SKM-1 (cell line): Measurements from ENCODE around the gene METTL15.
"Not testable (repeated sequence)": the region's sequence is repeated elsewhere in the genome, so short reads cannot be mapped to it uniquely, and the experiment has no call there.

ENCODE experiments used
- DNase-seq: peaks from one replicate; lab custom pipeline; 2025; ENCODE audit not compliant: unreplicated experiment; lab: John Stamatoyannopoulos, UW

Gene METTL15

DNA sequence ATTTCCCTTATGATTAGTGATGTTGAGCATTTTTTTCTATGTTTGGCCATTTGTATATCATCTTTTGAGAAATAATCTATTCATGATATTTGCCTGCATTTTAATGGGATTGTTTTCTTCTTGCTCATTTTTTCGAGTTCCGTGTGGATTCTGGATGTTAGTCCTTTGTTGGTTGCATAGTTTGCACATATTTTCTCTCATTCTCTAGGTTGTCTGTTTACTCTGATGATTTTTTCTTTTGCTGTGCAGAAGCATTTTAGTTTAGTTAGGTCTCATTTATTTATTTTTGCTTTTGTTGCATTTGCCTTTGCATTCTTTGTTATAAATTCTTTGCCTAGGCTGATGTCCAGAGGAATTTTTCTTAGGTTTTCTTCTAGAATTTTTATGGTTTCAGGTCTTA, 87.3 kb downstream of the METTL15 start:
- DNase-seq: no peak

DNA sequence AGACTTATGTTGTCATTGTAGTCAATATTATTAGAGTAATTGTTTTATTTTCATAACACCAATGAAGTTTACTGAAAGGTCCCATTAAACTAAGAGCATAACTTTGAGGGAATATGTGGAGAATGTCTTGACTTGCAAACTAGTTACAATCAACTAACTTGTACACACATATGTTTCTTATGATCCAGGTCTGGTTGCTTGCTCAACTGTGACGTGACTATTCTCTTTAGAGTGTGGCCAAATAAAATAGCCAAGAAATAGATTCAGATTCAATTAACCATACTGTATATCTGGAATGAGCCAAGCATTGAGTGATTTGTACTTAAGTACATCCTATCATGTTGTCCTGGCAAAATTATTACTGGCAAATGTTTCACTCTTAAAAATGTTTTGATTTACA, 101.7 kb downstream of the METTL15 start:
- DNase-seq: no peak

DNA sequence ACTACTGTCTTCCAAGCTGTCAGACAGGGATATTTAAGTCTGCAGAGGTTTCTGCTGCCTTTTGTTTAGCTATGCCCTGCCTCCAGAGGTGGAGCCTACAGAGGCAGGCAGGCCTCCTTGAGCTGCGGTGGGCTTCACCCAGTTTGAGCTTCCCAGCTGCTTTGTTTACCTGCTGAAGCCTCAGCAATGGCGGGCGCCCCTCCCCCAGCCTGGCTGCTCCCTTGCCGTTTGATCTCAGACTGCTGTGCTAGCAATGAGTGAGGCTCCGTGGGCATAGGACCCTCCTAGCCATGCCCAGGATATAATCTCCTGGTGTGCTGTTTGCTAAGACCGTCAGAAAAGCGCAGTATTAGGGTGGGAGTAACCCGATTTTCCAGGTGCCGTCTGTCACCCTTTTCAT, 113.9 kb downstream of the METTL15 start:
- not testable (repeated sequence) for DNase-seq

DNA sequence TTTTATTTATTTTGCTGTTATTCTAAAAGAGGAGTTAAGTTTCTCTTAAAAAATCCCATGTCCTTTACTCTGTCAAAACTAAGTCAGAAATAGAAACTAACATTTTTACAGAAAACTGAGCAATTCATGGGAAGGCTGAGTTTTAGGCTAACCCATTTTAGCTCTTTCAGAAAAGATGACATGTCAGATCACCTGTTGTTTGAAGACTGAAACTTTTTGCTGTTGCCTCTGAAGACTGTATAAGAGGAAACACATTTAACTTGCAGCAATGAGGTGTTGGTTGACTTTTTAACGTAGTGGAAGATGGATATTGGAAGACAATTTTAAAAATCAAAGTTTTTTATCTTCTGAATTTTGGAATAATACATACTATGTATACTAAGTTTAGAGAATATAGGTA, 115.4 kb downstream of the METTL15 start:
- DNase-seq: no peak

DNA sequence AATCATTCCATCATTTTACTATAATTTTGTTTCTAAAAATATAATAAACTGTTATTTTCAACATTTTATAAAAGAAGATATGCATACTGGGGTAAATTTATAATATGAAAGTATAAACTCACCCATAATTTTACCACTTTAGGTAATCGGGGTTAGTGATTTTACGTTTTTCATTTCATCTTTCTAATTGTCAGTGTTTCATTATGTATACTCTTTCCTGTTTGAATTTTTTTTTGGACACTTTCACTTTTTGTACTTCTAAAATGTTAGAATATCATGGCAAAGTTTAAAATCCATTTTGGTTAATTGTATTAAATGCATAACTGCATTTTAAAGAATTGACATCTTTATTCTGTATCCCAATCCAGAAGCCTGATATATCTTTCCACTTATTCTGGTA, 115.8 kb downstream of the METTL15 start:
- no peak for DNase-seq

DNA sequence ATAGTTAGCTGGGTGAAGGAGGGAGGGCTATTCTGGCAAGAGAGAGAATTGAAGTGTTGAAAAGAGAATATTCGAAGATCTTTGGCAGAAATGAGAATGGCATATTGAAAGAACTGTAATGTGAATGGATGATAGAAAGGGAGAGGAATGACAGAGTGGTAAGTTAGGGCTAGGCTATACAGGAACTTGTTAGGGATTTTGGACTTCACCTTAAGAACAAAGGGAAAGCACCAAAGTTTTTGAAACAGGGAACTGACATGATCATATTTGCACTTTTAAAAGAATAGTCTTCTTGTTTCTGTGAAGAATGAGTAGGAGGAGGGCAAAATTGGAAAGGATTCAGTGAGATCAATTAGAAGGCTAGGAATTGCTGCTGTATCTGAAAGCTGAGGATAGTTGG, 119.3 kb downstream of the METTL15 start:
- DNase-seq: no peak

DNA sequence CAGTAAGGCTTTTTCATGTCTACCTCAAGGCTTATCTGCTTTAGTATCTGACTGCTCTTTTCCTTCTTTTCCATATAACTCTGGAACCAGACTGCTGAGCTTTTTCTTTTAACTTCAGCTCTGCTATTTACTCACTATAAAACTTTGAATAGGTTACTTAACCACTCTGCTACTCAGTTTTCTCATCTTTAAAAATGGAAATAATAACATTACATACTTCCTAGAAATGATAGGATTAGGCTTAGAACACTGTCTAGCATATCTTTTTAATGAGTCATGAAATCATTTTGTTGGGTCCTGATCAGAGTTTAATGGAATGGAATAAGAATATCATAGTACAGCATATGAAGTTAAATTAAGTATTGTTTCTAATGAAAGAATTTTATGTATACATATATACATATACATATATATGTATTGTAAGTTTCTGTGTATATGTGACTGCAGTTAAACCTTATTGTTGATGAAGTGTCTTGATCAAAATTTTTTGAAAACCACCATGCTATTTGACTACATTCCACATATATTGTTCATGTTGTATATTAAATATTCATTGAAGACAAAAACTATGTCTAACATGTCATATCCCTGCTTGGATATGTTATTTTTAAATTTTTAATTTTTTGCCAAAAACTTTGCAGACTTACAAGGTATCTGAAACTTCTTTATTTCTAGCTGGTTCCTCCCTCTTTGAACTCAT, 120.2 kb downstream of the METTL15 start:
- DNase-seq: no peak

DNA sequence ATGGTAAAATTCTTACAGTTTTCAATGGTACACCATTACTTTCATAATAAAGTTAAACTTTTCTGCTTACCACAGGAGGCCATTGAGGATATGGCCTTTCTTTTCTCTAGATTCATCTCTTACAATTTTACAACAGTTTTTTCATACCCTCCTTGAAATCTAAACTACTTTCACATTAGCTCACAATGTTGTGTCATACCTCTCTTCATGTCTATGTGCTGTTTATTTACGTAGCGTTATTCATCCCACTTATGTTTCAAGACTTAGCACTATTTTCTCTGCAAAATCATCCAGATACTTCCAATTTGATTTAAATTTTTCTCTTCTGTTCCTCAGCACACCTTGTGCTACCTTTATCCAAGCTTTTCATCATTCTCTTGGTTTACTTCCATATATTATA, 123.3 kb downstream of the METTL15 start:
- DNase-seq: no peak

DNA sequence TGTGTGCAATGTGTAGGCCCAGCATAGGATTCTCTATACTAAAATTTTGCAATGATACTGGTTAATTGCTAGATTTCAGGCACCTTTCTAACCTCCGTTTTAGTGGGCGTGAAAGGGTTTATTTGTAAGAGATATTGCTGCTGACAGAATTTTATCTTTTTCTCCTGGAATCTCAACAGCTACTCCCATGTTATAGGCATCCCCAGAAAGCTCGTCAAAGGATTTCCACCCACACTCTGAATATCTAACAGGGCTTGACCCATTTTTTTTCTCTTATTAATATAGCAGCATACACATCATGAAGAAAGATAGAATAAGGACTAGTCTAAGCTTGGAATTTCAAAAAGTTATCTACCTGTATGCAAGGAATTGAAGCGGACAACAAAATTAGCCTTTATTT, 124.5 kb downstream of the METTL15 start:
- no peak for DNase-seq

DNA sequence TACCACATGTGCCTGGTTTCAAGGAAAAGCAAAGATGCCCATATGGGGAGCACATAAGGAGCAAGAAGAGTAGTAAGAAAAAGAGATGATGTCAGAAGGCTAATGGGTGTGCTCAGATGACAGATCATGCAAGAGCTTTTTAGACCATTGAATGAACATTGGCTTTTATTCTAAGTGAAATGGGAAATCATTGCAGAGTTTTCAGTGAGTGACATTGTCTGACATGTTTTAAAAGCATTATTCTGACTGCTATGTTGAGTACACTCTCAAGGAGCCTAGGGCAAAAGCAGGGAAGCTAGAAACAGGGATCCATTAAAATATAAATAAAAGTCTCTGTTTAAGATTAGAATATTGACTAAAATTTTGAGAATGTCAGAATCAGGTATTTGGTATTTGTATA, 133.6 kb downstream of the METTL15 start:
- no peak for DNase-seq

DNA sequence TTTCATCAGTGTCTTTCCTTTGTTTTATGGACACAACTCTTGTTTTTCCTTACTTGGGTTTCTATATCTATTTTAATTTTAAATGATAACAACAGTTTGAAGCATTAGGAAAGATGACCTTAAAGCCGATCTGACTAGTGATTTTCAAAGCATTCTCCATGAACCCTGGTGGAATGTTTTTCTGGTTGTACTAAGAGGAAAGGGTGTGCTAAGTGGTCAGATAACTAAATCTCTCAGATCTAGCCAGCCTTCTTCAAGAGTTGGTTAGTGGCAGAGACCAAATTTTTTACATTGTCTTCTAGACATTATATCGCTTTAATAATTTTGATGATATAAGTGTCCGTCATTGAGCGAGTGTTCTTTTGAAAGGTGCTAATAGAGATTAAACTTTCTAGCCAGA, 134.4 kb downstream of the METTL15 start:
- no peak for DNase-seq

DNA sequence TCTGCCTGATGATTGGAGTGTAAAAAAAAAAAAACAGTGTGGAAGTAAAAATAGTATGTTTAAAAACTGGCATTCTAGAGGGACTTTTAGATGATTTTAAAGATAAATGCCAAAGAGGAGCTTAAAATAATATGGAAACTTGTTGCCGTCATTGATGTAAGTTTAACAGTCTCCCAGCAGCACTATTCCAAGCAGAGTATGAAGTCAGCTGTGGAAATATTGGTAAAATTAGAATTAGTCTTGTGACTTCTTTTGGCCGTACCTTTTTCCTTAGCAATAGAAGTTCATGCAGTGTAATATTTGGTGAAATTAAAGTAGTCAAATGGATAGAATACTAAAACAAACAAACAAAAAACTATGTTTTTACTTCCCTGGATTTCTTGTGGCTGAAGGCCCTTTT, 134.9 kb downstream of the METTL15 start:
- no peak for DNase-seq

DNA sequence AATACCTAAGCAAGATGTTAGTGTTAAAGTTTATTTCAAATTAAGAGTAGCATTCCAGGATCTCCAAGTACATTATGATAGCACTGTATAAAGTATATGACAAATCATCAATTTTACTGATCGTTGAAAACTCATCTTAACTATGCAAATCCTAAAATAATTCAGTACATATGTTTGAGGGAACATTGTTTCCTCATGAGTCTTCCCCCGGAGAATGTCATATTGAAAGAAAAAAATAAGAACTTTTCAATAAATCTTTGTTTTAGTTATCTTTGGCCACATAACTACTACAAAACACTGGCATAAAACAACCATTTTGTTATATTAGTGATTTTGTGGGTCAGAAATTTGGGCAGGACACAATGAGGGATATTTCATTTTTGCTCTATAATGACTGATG, 135.4 kb downstream of the METTL15 start:
- no peak for DNase-seq

DNA sequence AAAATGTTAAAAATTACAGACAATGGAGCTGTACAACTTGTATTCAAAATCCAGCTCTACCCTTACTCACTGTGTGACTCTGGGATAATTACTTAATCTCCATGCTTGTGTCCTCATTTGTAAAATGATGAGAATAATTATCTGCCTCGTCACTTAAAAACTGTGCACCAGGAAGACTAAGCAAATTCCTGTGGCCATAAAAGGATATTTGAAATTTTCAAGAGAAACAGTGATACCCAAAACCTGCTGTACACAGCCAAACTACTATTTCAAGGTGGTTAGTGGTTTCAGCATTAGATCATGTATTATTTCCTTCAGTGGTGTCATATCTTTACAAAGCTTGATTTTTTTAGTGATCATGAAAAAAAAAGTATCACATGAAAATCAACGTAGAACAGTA, 136.9 kb downstream of the METTL15 start:
- no peak for DNase-seq

DNA sequence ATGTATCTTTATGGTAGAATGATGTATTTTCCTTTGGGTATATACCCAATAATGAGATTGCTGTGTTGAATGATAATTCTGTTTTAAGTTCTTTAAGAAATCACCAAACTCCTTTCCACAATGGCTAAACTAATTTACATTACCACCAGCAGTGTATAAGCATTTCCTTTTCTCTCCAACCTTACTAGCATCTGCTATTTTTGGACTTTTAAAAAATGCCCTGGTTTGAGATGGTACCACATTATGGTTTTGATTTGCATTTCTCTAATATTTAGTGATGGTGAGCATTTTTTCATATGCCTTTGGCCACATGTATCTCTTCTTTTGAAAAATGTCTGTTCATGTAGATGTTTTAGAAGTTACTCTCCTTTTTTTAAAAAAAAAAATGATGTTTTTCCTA, 142.0 kb downstream of the METTL15 start:
- DNase-seq: no peak

DNA sequence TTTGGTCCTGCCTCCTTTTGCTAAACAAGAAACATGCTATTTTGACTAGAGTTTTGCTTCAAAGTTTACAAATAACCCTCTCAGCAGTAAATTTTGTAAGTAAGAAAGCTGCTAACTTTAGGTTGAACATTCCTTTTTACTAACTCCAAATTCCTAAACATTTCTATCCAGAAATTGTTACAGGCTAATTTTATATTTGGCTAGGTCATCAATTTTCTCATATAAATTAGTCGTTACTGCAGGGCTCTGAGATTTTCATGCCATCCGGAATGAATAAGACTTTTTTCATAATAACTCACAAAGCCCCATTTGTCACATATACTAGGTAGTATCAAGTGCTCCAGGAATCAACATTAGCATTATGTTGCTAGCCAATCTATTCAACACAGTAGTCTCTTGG, 143.1 kb downstream of the METTL15 start:
- DNase-seq: no peak

DNA sequence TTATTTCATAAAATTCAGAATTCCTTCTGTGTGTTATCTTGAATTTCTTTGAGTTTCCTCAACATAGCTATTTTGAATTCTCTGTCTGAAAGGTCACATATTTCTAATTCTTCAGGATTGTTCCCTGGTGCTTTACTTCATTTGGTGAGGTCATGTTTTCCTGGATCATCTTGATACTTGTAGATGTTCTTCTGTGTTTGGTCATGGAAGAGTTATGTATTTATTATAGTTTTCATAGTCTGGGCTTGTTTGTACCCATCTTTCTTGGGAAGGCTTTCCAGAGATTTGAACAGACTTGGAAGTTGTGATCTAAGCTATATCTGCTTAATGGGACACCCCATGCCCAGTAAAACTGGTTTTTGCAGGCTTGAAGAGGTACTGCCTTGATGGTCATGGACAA, 149.6 kb downstream of the METTL15 start:
- no peak for DNase-seq

DNA sequence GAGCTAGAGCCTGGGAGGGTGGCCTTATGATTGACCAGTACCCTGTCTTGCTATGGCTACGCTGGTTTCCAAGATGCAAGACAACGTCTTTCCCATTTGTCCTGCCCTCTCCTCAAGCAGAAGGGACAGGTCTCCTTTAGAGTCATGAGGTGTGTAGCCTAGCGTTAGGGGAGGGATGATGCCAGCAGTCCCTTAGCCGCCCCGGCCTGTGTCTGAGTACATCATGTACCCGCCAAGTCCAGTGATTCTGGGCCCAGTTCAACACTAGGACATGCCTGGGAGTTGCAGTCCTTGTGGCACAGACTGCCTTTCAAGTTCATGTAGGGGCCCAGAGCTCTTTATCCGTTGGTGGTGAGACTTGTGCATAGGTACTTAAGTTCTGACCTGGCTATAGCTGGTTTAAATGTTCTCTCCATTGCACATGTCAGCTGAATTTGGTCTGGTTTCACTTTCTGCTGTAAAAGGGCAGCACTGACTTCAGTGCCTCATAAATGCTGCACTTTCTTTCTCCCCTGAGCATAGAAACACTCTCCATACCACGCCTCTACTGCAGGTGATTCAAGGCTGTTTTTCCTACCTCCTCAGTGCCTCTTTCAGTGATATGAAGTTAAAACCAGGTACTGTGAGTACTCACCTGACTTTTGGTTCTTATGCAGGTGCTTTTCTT, 151.1 kb downstream of the METTL15 start:
- DNase-seq: no peak

DNA sequence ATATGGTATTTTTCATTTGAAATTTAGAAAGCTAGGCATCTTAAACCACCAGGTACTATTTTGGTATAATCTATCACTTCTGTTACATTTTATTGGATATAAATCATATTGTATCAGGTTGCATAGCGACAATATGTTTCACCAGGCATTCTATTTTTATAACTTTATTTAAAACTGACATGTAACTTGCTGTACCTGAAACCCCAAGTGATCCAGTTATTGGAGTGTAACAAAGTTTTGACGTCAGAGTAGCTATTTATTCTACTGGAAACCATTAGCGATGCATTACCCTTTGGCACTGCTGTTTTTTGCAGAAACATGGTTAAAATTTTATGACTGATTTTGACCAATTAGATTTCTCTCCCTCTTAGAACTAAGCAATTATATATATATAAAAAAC, 160.7 kb downstream of the METTL15 start:
- DNase-seq: no peak

DNA sequence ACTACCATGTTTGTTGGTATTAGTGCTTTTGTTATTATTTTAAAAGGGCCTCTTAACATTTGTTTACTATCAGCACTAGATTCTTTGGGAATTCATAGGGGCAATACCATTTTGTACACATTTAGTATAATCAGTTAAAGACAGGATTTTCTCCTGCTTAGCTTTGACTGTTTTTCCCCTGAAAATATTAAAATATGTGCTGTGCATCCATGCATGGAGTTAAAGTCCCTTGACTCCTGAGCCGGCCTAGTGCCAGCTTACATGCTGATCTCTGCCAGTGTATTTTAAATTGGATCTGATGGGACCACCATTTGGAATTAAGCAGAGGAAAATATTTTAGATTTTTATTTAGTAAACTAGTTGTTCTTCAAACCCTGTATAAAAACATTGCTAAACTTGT, 161.4 kb downstream of the METTL15 start:
- no peak for DNase-seq

DNA sequence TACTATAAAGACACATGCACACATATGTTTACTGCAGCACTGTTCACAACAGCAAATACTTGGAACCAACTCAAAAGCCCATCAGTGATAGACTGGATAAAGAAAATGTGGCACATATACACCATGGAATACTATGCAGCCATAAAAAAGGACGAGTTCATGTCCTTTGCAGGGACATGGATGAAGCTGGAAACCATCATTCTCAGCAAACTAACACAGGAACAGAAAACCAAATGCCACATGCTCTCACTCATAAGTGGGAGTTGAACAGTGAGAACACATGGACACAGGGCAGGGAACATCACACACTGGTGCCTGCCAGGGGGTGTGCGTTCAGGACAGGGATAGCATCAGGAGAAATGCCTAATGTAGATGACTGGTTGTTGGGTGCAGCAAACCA, 164.1 kb downstream of the METTL15 start:
- DNase-seq: not testable (repeated sequence)

DNA sequence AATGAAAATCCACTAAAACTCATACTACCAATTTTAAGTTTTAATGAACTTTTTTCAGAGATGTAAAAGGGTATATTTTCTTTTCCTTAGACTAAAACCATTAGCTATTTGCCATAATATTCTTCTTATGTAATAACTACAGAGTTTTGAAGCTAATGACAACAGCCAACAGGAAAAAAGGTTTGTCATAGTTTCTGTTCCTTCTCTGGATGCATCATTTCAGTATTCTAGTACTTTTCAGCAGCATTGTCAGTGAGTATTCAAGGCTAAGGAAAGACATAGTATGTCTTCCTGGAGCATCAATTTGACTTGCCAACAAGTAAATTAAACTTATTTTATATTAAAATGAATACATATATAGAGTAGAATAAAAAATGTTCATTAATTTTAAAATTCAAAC, 166.0 kb downstream of the METTL15 start:
- no peak for DNase-seq

DNA sequence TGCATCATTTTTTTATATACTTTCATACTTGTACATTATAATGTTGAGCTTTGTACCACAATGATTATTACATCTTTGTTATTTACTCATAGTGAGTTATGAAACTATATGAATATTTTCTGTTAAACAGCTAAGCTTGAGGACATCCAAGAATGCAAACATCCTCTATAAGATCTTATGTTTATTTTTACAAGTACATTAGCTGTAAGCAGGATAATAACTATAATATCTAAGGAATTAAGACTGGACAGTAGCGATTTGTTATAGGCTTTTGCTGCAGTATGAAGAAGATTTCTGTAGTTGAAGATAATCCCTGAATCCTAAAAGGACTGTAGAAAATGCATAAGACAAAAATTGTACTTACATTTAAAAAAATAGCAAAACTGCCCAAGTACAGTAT, 176.0 kb downstream of the METTL15 start:
- no peak for DNase-seq
